ENCODE results near the gene TRAPPC8.

- TF ChIP-seq EZH2 (IDR thresholded peaks at IDR 0.05; ENCODE audit: low read depth, unreplicated experiment) (no peak), EZH2phosphoT487 (IDR thresholded peaks at IDR 0.05; ENCODE audit: unreplicated experiment) (no peak), ZNF331 (CRISPR knock-in tag; IDR thresholded peaks at IDR 0.05; ENCODE audit: low read depth) (no peak), NANOG (IDR thresholded peaks at IDR 0.05; ENCODE audit: borderline replicate concordance) (no peak), POLR2AphosphoS5 (IDR thresholded peaks at IDR 0.05; ENCODE audit: low read depth) (no peak)
- TF ChIP-seq, protein P1, sequence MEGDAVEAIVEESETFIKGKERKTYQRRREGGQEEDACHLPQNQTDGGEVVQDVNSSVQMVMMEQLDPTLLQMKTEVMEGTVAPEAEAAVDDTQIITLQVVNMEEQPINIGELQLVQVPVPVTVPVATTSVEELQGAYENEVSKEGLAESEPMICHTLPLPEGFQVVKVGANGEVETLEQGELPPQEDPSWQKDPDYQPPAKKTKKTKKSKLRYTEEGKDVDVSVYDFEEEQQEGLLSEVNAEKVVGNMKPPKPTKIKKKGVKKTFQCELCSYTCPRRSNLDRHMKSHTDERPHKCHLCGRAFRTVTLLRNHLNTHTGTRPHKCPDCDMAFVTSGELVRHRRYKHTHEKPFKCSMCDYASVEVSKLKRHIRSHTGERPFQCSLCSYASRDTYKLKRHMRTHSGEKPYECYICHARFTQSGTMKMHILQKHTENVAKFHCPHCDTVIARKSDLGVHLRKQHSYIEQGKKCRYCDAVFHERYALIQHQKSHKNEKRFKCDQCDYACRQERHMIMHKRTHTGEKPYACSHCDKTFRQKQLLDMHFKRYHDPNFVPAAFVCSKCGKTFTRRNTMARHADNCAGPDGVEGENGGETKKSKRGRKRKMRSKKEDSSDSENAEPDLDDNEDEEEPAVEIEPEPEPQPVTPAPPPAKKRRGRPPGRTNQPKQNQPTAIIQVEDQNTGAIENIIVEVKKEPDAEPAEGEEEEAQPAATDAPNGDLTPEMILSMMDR (conservative IDR thresholded peaks at IDR 0.05; ENCODE audit: low read depth in 2 of 2): no peak
Observed at GRCh38 chr18:31831903-31832302, 111.0 kb downstream of the TRAPPC8 start.
